GM19468 (cell line): ENCODE results near the gene TAB2.

Experiments used
- ATAC-seq: cut with Tn5 transposase; IDR thresholded peaks from one replicate; pipeline ENCODE4 v1.9.1; 2021; ENCODE audit warnings: mild to moderate bottlenecking, moderate library complexity, moderate number of reproducible peaks; ENCODE audit not compliant: unreplicated experiment; ENCODE audit errors: extremely low read depth

Gene TAB2

DNA sequence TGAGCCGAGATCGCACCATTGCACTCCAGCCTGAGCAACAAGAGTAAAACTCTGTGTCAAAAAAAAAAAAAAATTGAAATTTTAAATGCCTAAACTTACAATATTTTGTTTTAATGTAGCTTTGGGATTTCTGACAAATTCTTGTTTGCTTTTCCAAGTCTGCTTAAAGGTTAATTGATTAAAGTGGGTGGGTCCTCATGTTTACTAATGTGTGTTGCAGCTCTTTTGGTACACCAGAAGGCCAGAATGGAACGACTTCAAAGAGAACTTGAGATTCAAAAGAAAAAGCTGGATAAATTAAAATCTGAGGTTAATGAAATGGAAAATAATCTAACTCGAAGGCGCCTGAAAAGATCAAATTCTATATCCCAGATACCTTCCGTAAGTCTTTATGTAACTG, 79.9 kb downstream of the TAB2 start:
- no peak for ATAC-seq

DNA sequence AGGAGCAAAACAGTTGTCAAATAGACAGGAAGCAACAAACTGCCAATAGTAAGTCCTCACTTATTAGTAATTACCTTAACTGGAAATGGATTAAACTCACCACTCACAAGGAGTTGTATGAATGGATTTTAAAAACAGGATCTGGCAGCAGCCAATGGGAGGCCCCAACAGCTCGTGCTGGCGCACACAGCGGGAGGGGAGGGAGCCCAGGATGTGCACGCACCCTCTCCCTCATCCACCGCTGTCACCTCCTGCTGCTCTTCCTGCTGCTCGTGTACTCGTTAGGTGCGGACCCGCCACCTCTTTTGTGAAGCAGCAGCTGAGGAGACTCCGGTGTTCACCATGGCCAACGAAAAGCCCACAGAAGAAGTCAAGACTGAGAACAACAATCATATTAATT, 82.5 kb downstream of the TAB2 start, which contains the start of gene SUMO4:
TSS of gene SUMO4 (plus strand) at position 213 of the 400 bp plus-strand sequence. CDS start at position 343, 130 bp downstream.
- ATAC-seq = no peak

DNA sequence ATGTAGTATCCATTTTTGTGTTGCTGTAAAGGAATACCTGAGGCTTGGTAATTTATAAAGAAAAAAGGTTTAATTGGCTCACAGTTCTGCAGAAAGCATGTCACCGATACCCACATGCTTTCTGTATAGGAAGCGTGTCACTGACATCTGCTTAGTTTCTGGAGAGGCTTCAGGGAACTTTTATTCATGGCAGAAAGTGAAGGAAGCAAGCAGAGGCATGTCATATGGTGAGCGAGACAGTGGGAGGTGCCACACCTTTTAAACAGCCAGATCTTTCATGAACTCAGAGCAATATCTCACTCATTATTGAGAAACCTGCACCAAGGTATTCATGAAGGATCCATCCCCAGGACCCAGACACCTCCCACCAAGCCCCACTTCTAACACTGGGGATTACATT, 86.0 kb downstream of the TAB2 start:
- ATAC-seq = no peak

DNA sequence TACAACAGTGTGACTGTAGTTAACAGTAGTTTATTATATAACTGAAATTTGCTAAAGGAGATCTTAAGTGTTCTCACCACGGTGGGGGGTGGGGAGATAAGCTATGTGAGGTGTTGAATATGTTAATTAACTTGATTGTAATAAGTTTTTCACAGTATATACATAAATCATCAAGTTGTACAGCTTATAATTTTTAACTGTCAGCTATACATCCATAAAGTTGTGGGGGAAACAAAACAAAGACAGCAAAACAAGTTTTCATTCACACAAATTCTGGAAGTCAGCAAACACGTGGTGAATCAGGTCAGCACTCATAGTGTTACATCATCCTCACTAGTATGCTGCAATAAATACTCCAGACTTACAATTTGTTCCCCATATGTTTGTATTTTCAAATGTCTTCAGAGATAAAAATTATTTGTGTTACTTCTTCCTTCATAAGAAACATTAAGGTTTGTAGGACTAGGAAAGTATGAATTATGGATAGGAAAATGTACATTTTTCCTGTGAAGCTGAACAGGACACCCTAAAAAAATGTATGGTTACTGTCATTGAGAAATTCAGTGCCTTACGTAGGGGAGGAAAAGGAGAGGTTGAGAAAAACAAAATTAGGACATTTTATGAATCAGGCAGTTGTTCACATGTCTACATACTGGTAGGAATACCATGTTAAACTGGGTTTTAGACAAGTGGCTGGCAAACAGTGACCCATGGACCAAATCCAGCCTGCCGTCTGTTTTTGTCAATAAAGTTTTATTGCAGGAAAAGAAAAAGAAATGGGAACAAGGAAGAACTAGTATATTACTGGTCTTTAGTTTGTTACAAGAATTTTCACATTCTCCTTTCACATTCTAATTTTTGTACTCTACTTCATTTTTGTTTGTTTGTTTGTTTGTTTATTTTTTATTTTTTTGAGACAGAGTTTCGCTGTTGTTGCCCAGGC, 88.6 kb downstream of the TAB2 start:
- ATAC-seq = no peak

DNA sequence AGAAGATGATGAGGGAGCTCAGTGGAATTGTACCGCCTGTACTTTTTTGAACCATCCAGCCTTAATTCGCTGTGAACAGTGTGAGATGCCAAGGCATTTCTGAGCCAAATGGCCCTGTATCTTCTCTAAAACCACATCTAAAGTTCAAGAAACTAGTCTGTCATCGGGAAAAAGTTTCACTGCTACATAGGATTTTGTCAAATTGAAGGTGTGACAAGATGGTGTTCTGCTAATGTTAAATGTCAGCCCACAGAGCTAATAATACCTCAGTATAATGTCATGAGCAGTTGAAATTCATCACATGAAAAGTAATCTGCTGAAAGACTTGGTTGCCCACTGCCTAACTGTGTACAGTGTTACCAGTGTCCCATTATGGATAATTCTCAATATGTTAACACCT, 92.1 kb downstream of the TAB2 start:
- ATAC-seq = no peak

DNA sequence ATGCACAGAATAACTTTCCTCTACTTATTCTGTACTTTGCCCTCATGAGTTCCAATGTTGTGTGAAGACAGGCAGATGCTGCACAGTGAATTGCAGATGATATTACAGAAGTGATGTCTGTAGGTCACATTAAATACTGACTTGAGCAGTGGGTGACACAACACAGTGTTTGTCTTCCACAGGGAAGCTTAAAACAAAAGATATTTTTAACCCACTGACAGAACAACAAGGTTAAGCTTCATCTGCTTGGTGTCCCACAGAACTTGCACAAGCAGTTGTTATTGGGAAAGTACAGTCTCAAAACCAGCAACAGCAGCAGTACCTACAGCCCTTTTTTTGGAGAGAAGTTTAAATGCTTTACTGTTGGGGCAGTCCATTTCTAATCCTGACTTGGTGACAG, 93.0 kb downstream of the TAB2 start:
- no peak for ATAC-seq

DNA sequence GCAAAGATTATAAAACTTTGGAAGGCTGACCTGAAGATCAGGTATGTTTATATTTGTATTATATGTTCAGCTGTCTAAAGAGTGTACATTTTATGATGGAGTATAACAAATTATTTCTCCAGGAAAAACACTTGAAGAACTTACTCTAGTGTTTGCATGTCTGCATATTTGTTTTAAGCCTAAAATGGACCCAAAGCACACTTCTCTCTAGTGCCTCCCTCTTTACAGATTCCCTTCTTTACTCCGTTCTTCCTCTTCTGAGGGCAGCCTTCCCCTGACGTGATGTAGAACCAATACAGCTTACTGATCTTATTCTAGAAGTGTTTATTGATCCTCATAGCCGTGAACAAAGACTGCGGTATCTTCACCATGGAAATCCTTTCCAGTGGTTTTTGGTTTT, 96.5 kb downstream of the TAB2 start:
- ATAC-seq = no peak

DNA sequence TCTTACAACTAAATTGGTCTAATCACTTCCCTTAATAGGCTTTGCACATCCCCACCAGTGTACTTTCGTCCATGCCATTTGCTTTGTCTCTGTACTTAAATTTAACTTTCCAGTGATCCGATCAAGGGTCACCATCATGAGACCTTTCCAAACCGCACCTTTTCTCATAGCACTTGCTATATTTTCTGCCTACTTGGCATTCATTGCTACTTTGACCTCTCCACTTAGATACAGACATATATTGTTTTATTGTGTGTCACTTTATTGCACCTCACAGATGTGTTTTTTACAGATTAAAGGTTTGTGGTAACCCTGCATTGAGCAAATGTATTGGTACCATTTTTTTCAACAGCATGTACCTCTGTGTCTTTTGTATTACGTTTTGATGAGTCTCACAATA, 97.3 kb downstream of the TAB2 start:
- ATAC-seq = no peak

DNA sequence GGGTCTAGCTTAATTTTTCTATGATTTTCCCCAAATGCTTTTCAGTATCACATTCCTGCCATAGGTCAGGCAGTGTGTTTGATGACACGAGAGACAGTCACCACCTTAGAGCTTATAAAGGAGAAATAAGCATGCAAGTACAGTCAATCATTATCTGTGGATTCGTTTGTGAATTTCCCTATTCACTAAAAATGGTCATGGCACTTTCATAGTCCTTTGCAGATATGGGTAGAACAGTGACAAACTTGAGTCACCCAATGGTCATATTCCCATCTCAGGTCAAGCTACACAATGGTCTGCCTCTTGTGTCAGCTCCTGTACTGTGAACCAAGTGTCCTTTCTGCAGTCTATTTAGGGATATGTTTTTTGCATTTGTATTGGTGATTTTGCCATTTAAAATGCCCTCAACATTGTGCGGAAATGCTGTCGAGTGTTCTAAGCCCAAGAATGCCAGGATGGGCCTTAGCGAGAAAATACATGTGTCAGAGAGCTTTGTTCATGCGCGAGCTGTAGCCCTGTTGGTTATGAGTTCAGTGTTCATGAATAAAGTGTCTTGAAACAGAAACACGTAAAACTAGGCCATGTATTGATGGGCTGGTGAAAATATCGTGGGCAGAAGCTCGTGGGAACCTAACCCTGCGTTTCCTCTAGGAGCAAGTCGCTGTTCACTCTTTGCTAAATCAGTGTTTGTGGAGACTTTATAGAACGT, 102.3 kb downstream of the TAB2 start:
- ATAC-seq = no peak

DNA sequence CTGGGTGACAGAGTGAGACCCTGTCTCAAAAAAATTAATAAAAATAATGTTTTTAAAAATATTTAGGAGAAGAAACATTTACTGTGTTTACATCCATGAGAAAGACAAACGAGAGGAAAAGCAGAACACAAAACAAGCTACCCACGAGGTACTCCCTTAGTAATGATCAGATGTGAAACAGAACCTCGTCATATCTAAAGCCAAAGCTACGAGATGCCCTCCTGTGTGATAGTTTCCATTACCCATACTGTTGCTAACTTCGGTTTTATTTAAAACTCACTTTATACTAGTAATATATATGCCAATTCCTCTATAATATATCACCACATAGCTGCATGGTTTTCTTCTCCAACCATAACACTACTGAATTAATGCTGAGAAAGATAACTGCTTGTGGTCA, 103.6 kb downstream of the TAB2 start:
- no peak for ATAC-seq

DNA sequence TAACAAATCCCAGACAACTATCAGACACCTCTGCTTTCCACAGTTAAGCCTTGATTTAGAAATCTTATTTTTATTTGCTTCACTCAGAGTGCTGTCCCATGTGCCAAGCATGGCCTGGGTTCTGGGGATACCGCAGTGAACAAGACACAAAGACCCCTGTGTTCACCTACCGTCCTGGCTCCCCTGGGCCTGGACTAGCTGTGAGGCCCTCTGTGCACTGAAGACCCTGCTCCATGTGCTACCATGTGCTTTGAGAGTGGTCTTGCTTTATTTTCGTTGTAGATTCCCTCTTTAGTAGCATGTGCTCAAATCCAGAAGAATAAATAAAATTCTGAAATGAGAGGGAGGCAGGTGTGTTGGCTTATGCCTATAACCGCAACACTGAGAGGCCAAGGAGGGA, 105.1 kb downstream of the TAB2 start:
- no peak for ATAC-seq

DNA sequence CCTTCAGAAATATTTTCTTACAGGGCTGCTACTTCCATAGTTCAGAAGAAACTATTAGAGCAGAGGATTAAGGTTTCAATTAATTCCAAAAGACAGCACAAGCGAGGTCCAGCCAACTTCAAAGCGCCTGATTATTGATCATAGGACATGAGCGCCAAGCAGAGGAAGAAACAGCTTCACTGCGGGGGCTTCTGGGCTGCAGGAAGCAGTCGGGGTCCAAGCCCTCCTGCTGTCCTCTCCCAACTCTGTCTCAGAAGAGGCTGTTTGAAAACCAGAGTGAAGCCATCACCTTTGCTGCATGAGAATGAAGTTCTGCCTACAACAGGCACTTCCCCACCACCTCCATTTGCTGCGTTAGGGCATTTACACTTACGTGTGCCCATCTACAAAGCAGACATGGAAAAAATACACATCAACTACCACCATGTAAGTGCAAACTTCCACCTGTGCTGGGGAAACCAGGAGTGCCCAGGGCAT, 106.5 kb downstream of the TAB2 start:
- ATAC-seq = no peak

DNA sequence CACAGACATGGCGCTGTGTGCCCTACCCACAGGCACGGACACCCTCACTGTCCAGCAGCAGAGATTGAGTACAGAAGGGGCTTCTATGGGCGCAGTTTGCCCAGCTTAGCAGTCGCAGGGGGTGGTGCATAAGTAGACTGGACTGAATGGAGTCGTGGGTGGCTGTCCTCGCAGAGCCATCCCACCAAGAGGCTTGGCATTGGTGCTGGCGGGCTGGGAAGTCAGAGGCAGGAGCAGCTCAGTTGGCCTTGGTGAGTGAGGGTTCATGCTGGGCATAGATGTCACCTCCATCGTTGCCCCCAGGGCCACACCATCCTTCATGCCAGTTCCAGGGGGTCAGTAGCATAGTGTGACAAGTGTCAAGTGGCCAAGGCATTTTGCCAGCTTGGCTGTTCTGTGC, 107.7 kb downstream of the TAB2 start:
- ATAC-seq = no peak

DNA sequence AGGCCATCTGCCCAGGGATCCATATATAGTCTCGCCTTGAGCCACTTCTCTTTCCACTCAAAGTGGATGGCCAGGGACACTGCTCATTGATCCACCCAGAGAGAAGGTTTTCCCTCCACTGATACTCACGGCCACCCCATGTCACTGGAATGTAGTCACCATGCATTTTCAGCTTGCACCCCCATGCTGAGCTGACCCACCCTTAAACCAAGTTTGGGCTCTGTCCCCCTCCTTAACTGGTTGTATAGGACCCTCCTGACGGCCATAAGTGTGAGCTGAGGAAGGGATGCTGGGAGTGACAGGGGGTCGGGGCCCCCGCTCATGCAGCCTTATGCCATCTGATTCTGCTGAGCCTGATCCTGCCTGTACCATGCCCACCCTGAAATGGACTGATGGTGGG, 108.2 kb downstream of the TAB2 start:
- no peak for ATAC-seq

DNA sequence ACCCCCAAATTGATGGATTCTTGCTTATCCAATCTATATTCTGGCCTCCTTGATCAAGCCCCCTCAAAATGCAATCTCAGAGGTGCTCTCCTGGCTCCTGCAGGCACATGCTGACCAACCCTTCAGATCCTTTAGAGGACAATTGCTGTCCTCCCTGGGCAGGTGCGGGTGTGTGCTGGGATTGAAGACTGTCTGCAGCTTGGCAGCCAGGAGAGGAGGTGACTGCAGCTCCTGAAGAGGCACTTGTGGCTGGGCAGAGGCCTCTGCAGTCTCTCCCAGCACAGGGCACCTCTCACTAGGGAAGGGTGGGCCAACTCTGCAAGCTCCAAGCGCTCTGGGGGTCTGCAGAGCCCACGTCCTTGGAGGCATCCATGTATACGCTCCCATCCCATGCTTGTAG, 111.1 kb downstream of the TAB2 start:
- no peak for ATAC-seq

DNA sequence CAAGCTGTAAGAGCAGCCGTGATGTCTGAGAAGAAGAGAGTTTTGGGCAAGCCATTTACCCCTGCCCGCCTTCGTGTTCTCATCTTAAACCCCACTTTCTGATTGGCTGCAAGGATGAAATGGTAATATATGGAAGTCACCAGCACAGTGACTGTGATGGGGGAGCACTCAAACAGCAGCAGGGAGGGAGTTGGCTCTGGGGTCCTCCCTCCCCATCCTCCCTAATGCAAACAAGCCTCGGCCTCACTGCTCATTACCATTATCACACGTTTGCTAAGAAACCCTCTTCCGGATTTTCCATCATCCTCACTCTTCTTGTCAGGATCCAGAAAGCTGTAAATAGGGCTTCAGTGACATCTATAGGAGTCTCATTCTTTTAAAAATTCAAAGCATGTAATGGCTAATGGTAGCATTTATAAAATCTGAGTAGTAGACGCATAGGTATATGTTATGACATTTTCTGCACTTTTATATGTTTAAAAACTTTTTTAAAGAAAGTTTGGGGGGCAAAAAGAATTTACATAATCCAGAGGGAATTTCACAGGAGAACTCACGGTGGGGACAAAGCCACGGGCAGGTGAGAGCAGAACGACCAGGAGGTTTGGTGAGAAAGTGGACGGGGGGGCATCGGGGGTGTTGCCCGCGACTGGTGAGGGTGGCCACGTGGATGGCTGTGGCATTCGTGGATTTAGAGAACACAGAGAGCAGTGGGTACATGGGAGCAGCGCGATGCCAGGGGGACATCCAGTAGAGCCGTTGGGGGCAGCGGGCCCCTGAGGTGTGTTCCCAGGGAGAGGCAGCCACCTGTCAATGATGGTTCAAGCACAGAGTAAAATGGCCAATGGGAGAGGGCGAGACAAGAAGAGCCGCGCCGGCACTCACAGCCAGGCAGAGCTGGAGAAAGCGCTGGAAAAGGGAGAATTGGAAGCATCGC, 112.2 kb downstream of the TAB2 start:
- no peak for ATAC-seq

DNA sequence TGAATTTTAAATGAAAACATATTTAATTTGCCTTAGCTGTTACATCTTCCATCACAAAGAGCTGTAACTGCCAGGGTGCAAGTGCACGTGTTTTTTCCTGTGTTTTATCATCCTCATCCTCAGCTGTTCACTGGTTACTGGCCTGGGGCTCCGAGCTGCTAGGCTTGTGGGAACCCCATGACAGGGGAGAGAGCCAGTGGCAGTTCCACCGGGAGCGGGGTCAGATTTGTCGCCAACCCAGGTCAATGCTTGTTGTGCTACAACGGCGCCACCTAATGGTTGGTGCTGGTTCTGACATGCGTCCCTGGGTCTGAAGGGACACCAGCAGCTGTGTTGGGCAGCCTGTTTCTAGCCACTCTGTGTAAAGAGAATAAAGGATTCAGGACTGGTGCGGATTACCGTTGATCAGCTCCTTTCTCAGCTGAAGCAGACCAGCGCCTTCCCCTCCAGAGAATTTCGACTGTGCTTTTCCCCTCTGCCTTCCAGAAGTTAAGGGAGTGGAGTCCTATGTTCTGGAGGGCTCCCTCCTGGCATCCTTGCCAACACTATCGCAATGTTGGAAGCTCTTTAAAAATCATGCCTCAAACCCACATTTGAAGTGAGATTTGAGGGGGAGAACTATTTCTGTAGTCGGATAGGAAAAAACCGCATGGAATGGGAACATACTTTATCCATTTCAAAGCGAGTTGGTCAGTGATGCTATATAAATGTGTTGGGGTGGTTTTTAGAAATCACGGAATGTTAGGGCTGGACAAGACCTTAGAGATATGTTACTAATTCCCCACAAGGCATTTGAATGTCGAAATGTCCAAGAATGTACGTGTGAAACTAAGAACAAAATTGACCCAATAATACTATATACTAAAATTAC, 114.6 kb downstream of the TAB2 start:
- ATAC-seq = no peak

DNA sequence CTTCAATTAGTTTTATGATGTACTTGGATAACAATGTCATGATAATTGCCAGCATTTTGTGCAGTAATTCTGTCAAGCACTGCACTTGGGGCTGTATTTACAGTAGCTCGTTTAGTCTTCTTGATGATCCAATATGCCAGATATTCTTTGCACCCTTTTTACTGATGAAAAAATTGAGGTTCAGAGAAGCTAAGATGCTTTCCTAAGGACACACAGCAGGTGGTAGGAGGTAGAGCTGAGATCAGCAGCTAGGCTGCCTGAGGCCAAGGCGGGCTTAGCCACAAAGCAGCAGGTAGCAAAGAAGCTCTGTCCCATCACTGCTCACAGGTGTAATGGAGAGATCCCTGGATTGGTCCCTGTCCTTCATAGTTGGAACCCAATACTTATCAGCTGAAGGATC, 115.9 kb downstream of the TAB2 start:
- ATAC-seq = no peak

DNA sequence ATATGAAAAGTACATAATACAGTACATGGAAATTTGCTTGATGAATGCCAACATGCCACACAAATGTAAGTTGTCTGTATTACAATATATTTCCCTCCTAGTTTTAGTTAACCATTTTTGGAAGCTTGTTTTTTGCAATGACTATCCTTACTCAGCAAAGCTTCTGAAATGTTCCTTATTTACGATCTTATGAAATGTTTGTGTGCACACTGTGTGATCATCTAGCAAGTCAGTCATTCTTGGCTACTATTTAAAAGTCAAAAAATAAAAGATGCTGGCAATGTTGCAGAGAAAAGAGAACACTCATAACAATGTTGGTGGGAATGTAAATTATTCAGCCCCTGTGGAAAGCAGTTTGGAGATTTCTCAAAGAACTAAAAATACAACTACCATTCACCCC, 116.4 kb downstream of the TAB2 start:
- ATAC-seq = no peak
